HepG2 (cell line): Measurements from ENCODE around the gene PSMC4. TPM values are rescaled to one million over a fixed set of nuclear protein-coding genes. Genes with fewer than 3 reads are reported as not detected.

ENCODE experiments used
- ATF7-NPFF ChIP-seq: sonication (generic); formaldehyde crosslinking; IDR thresholded peaks from 2 replicates; pipeline ENCODE4 v1.8.1; 2023; ENCODE audit warnings: mild to moderate bottlenecking, low read depth, missing genetic modification reagents, moderate library complexity
- CEBPZ ChIP-seq: IDR thresholded peaks from 2 replicates; pipeline ENCODE4 v1.6.1; 2012; ENCODE audit warnings: low read length, improper control_type of control experiment
- EP300 ChIP-seq, 3 experiments: sonication (generic) in 1 of 3; formaldehyde crosslinking in 1 of 3; IDR thresholded peaks; 2 replicates each; pipeline versions ENCODE4 v1.5.1 to v1.6.1; 2011 to 2020; ENCODE audit warnings: low read depth in 2 of 3, low read length in 2 of 3, borderline replicate concordance in 1 of 3, improper control_type of control experiment in 1 of 3, mild to moderate bottlenecking in 1 of 3, missing genetic modification reagents in 1 of 3, moderate library complexity in 1 of 3
- FOXA1 ChIP-seq, 2 experiments: fragments of 450-650 bp in 1 of 2; sonication (generic) in 1 of 2; formaldehyde crosslinking in 1 of 2; IDR thresholded peaks; 2 replicates each; pipeline versions ENCODE4 v1.4.0 to v1.6.1; 2016 to 2020; ENCODE audit warnings: missing genetic modification reagents in 1 of 2
- GPBP1L1 ChIP-seq: sonication (generic); formaldehyde crosslinking; IDR thresholded peaks from 2 replicates; pipeline ENCODE4 v1.5.0; 2020; ENCODE audit warnings: mild to moderate bottlenecking, missing genetic modification reagents
- NFIC ChIP-seq: IDR thresholded peaks from 2 replicates; pipeline ENCODE4 v1.6.1; 2012; ENCODE audit warnings: mild to moderate bottlenecking, low read length, inconsistent platforms
- POLR2G ChIP-seq: fragments of 200-400 bp; formaldehyde crosslinking; IDR thresholded peaks from 2 replicates; pipeline ENCODE4 v1.6.1; 2018; ENCODE audit warnings: mild to moderate bottlenecking, low read depth, low read length, moderate library complexity
- RFX5 ChIP-seq: IDR thresholded peaks from 2 replicates; pipeline ENCODE4 v1.6.1; 2011; ENCODE audit warnings: low read depth, low read length, improper control_type of control experiment
- SALL1 ChIP-seq: sonication (generic); formaldehyde crosslinking; IDR thresholded peaks from 2 replicates; pipeline ENCODE4 v1.8.0; 2022; ENCODE audit warnings: mild to moderate bottlenecking, missing genetic modification reagents
- ZBTB10 ChIP-seq: sonication (generic); formaldehyde crosslinking; IDR thresholded peaks from 2 replicates; pipeline ENCODE4 v1.4.0; 2020; ENCODE audit warnings: missing genetic modification reagents, borderline replicate concordance
- ZBTB34 ChIP-seq: sonication (generic); formaldehyde crosslinking; IDR thresholded peaks from 2 replicates; pipeline ENCODE4 v1.8.0; 2022; ENCODE audit warnings: mild to moderate bottlenecking, missing genetic modification reagents
- ZC3H13 ChIP-seq: sonication (generic); formaldehyde crosslinking; IDR thresholded peaks from 2 replicates; pipeline ENCODE4 v1.8.1; 2023; ENCODE audit warnings: mild to moderate bottlenecking, missing genetic modification reagents, moderate library complexity
- ZFP90 ChIP-seq: sonication (generic); formaldehyde crosslinking; IDR thresholded peaks from 2 replicates; pipeline ENCODE4 v1.8.0; 2022; ENCODE audit warnings: missing genetic modification reagents, mild to moderate bottlenecking, inconsistent platforms, borderline replicate concordance
- ZNF205 ChIP-seq: IDR thresholded peaks from 2 replicates; pipeline ENCODE4 v1.6.1; 2018; ENCODE audit warnings: missing biosample characterization, missing genetic modification reagents
- ZNF335 ChIP-seq: sonication (generic); formaldehyde crosslinking; IDR thresholded peaks from 2 replicates; pipeline ENCODE4 v1.4.0; 2020; ENCODE audit warnings: missing genetic modification reagents
- ZNF350 ChIP-seq: sonication (generic); formaldehyde crosslinking; IDR thresholded peaks from 2 replicates; pipeline ENCODE4 v1.4.0; 2020; ENCODE audit warnings: mild to moderate bottlenecking, low read depth, missing genetic modification reagents, borderline replicate concordance
- ZNF563 ChIP-seq: sonication (generic); formaldehyde crosslinking; IDR thresholded peaks from 2 replicates; pipeline ENCODE4 v1.8.0; 2022; ENCODE audit warnings: mild to moderate bottlenecking, moderate library complexity, missing genetic modification reagents
- ZNF570 ChIP-seq: sonication (generic); formaldehyde crosslinking; IDR thresholded peaks from 2 replicates; pipeline ENCODE4 v1.4.0; 2020; ENCODE audit warnings: mild to moderate bottlenecking, missing genetic modification reagents, borderline replicate concordance
- polyA plus RNA-seq, 8 experiments: library from polyadenylated mRNA; depleted of rRNA in 3 of 8; stranded (reverse) in 7 of 8; unstranded in 1 of 8; fragments of >200 nt; fragmentation: Illumina TruSeq in 4 of 8; extraction: Trizol in 4 of 8; gene quantifications; 2 replicates each; pipeline versions ENCODE4 v1.2.1 to v1.2.3, GENCODE V29; 2011 to 2016; ENCODE audit warnings: low read depth in 4 of 8, missing spikeins in 1 of 8, mixed read lengths in 1 of 8; ENCODE audit not compliant: insufficient read depth in 1 of 8
- total RNA-seq, 5 experiments: library from RNA; depleted of rRNA; stranded (reverse); fragments of >200 nt; fragmentation: Illumina TruSeq; extraction: Trizol; gene quantifications; 2 replicates each; pipeline ENCODE4 v1.2.3, GENCODE V29; 2016; ENCODE audit warnings: low read depth in 1 of 5

The PSMC4 gene
- total and polyA plus RNA-seq, 2 of the 13 experiments (the other 11 are each of a cell fraction or from before 2014, with no cell fraction given) = 49.9 to 160 TPM

GRCh38 chr19:39970675-39971379 lies at the start of gene PSMC4 (continued):
- peak; percentile 93 for TF ChIP-seq SALL1 (CRISPR knock-in tag)
- TF ChIP-seq NFIC = no peak
- TF ChIP-seq ZNF205 (CRISPR knock-in tag) = peak; percentile 77; the same call in 1 of the 2 replicates
- no peak for TF ChIP-seq ZBTB34 (CRISPR knock-in tag)
- TF ChIP-seq ZNF570 = no peak
- peak; percentile 83; the same call in 1 of the 2 replicates for TF ChIP-seq ZNF335 (CRISPR knock-in tag)
- peak; percentile 80 for TF ChIP-seq ATF7-NPFF
- no peak; a peak in 1 of 4 replicates for TF ChIP-seq EP300 (IDR thresholded peaks at IDR 0.05; ENCODE audit: low read depth in 2 of 2, low read length in 2 of 2)
- TF ChIP-seq EP300 (CRISPR knock-in tag; IDR thresholded peaks at IDR 0.05; ENCODE audit: borderline replicate concordance) = peak; percentile 56
- TF ChIP-seq ZNF563 (CRISPR knock-in tag) = 0 out of 2 replicates have a peak, but pooled peaks have one; percentile 52
- peak; percentile 17; the same call in 1 of the 2 replicates for TF ChIP-seq RFX5
- TF ChIP-seq ZBTB10 (CRISPR knock-in tag) = 0 out of 2 replicates have a peak, but pooled peaks have one; percentile 49
- no peak for TF ChIP-seq ZC3H13 (CRISPR knock-in tag)
- TF ChIP-seq CEBPZ = no peak
- TF ChIP-seq ZNF350 = peak; percentile 82; the same call in 1 of the 2 replicates
- TF ChIP-seq ZFP90 (CRISPR knock-in tag) = peak; percentile 96
- TF ChIP-seq POLR2G = peak; percentile 89
- TF ChIP-seq GPBP1L1 = no peak
- no peak for TF ChIP-seq FOXA1 (IDR thresholded peaks at IDR 0.05)
- peak; percentile 52 for TF ChIP-seq FOXA1 (CRISPR knock-in tag; IDR thresholded peaks at IDR 0.05)
